Erythroblast (primary cell): Measurements from ENCODE around the gene ARHGAP24.

ENCODE experiments used
- GATA1 ChIP-seq: IDR thresholded peaks from 2 replicates; pipeline ENCODE4 v1.6.1; 2011; ENCODE audit warnings: low read depth, mild to moderate bottlenecking, control low read depth, low read length, moderate library complexity
- POLR2A ChIP-seq: IDR thresholded peaks from 2 replicates; pipeline ENCODE4 v1.6.1; 2011; ENCODE audit warnings: mild to moderate bottlenecking, low read length

- TF ChIP-seq POLR2A (no peak), GATA1 (no peak)
Measured at GRCh38 chr4:85726555-85726954, 251.6 kb downstream of the ARHGAP24 start.
